ENCODE measurements around the gene ABCC6.

- TF ChIP-seq CTCF (conservative IDR thresholded peaks at IDR 0.05; ENCODE audit: low read depth, low read length): no peak
- TF ChIP-seq EZH2 (IDR thresholded peaks at IDR 0.05; ENCODE audit: borderline replicate concordance, low read depth, low read length, poor library complexity, severe bottlenecking): no peak
These were observed 59.1 kb downstream of the ABCC6 start for GRCh38 chr16:16164243-16164642.
